Choroid plexus epithelial cell (primary cell): ENCODE results near the gene B3GALT4.
"Not testable (repeated sequence)": the region's sequence is repeated elsewhere in the genome, so short reads cannot be mapped to it uniquely, and the experiment has no call there.

ENCODE experiments used
- DNase-seq: peaks from one replicate; pipeline ENCODE4 v3.0.0-alpha.2; 2010; ENCODE audit warnings: low read depth
- H3K4me3 ChIP-seq: 2 replicates; pipeline ENCODE4 v1.5.1; 2011; ENCODE audit warnings: low read depth, mild to moderate bottlenecking, control low read depth, low read length, moderate library complexity
- CTCF ChIP-seq: conservative IDR thresholded peaks from 2 replicates; pipeline ENCODE4 v1.5.1; 2011; ENCODE audit warnings: low read depth, mild to moderate bottlenecking, control low read depth, inconsistent platforms, low read length, moderate library complexity

Gene B3GALT4

DNA sequence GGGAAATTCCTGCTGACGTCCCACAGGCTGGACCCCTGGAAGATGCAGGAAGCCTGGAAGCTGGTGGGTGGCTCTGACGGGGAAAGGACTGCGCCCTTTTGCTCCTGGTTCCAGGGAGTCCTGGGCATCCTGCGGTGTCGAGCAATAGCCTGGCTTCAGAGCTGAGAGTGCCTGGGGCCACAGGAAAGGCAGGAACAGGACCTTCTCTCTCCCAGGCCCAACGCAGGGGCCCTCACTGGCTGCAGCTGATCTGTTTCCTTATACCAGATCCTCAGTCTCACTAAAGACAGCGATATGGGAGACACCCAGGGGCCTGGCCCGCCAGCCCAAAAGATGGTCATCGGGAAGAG, 1.4 kb downstream of the B3GALT4 start:
- TF ChIP-seq CTCF, result no peak
- no peak overlapping the region for H3K4me3 ChIP-seq
- DNase-seq, result no peak

- TF ChIP-seq CTCF, result no peak
- DNase-seq, result no peak
- H3K4me3 ChIP-seq, result no peak overlapping the region
Observed at GRCh38 chr6:33278810-33279209, 1.9 kb downstream of the B3GALT4 start.

DNA sequence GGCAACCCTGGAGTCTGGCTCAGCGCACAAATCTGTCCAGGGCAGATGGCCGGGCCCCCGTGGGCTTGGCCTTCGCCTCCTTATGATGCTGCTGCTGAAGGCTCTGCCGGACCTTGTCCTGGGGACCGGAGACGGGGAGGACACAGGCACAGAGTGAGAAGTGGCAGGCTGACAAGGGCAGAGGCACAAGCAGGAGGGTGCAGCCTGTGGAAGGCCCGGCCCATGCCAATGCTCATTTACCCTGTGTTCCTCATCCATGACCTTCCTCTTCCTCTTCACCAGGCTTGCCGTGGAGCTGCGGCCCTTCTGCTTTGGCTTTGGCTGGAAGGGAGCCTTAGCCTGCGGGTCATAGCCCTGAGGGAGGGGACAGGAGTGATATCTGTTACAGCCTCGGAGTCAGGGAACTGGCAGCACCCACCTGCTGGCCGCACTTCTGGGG, 2.4 kb downstream of the B3GALT4 start:
- DNase-seq, result no peak
- H3K4me3 ChIP-seq, result no peak overlapping the region
- TF ChIP-seq CTCF, result no peak

DNA sequence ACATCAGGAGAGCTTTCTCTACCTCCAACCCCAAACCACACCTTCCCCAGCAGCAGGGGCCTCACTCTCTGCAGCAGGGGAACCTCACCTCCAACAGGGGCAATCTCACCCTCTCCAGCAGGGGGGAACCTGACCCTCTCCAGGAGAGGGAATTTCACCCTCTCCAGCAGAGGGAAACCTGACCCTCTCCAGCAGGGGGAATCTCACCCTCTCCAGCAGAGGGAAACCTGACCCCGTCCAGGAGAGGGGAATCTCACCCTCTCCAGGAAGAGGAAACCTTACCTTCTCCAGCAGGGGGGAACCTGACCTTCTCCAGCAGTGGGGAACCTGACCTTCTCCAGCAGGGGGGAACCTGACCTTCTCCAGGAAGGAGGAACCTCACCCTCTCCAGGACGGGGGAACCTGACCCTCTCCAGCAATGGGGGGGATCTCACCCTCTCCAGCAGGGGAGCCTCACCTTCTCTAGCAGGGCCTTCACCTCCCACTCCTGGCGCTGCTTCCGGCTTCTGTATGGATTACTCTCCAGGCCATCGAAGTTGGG, 3.1 kb downstream of the B3GALT4 start:
- H3K4me3 ChIP-seq, result no peak overlapping the region
- peak; percentile 69 for DNase-seq
- TF ChIP-seq CTCF, result peak; percentile 69

DNA sequence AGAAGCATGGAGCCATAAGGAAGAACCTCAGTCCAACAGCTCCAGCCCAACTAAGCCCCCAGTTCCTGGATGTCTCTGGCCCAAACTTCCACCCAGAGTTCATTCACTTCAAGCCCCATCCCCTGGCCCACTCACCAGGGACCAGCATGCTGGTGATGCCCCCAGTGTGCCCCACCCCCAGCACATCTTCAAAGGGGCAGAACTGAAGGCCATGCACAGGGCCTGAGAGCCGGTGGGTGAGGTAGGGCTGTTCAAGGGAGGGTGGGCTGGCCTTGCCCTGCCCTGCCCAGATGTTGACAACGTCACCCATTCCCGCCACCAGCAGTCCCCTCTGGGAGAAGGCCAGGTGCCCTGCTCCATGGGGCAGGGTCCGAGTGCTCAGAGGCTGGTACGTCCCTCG, 3.6 kb downstream of the B3GALT4 start:
- H3K4me3 ChIP-seq, result no peak overlapping the region
- no peak for TF ChIP-seq CTCF
- DNase-seq, result no peak

- DNase-seq, H3K4me3 ChIP-seq: not testable (repeated sequence)
Observed at GRCh38 chr6:33285214-33285613, 8.3 kb downstream of the B3GALT4 start.

DNA sequence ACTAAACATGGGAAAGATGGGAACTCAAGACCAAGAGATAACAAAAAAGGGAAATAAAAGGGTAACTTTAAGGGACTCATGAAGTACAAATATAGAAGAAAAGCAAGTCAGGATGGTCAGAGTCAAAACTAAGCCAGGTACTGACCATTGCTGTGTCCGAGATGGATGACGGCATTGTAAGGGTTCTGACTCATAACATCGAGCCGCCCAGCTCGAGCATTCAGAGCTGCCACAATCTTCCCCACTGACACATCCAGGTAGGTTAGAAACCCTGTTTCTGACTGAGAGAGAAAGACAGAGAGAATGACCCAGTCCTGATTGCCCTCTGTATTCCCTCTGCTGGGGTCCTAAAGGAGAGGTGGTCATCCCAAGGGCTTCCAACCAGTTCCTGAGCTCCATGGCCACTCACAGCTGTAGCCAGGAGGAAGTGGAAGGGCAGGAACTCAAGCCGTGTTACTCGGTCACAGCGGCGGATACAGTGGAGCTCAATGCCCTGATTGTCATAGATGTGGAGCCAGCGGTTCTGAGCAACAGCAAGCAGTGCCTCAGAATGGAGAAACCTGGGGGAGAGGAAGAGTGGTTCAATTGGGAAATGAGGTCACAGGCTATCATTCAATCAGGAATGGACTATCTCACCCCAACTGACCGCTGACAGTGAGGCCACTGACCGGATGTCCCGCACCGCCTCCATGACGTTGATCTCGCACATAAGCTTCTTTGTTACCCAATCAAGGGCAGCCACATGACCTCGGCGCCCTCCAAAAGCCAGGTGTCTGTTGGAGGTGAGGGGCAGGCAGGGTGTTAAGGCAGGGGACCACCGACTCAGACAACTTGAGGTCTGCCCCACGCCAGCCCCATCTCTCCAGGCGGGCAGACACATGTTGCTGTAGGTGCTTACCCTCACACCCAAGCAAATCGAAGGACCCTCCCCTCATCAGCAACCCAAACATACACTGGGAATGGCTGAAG, 10.3 kb downstream of the B3GALT4 start:
- H3K4me3 ChIP-seq, result no peak overlapping the region
- TF ChIP-seq CTCF, result no peak
- no peak for DNase-seq
